Glomerular visceral epithelial cell (primary cell): Measurements from ENCODE around the gene NR2C2.

Experiments
- DNase-seq: peaks from one replicate; pipeline ENCODE4 v3.0.0-alpha.2; 2016; ENCODE audit errors: extremely low spot score

Gene NR2C2

GRCh38 chr3:15017191-15017590 is 69.8 kb downstream of the NR2C2 start:
- no peak for DNase-seq

- no peak for DNase-seq
Measured at GRCh38 chr3:15023249-15023648, 75.9 kb downstream of the NR2C2 start.

- DNase-seq: no peak
Measured at GRCh38 chr3:15023719-15024118, 76.3 kb downstream of the NR2C2 start.

- no peak for DNase-seq
Measured at GRCh38 chr3:15029625-15030024, 82.2 kb downstream of the NR2C2 start.

- no peak for DNase-seq
Measured at GRCh38 chr3:15032650-15033049, 85.3 kb downstream of the NR2C2 start.

GRCh38 chr3:15033103-15033502 is 85.7 kb downstream of the NR2C2 start:
- no peak for DNase-seq

- DNase-seq: no peak
Measured at GRCh38 chr3:15038306-15038705, 90.9 kb downstream of the NR2C2 start.

DNA sequence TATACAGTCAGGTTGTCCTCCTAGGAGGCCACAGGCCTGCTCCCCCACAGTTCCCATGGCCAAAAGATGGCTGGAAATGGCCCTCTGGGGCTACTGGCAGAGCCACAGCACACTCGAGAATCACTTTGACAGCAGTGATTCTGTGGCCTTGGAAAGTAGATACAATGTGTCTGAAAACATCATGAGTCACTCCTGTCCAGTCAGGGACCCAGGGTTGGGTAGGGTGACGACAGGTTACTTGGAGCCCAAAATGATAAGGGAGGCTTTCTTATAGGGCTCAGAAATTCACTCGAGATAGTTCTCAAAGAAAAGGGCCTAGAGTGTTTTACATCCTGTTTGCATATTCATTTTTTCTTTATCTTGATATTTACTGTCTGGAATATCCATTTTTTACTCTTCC is 93.5 kb downstream of the NR2C2 start:
- DNase-seq: no peak

GRCh38 chr3:15041950-15042349 is 94.6 kb downstream of the NR2C2 start:
- no peak for DNase-seq

DNA sequence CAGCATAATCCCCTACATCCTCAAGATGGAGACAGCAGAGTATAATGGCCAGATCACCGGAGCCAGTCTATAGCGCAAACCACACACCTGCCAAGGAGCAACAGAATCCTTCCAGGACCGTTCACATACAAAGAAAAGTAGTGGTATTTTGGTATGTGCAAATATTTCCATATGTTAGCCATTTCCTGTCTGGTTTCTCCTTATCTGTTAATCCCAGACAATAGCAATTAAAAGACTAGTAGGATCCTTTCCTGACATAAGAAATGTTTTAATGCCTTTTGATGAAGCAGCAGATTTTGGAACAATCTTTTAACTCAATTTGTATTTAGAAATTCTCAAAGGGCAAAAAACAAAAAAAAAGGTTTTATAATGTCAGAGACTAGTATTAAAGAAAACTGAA is 95.6 kb downstream of the NR2C2 start:
- DNase-seq: no peak

GRCh38 chr3:15043408-15044171 is 96.2 kb downstream of the NR2C2 start:
- DNase-seq: no peak

- DNase-seq: no peak
Measured at GRCh38 chr3:15044326-15044725, 96.9 kb downstream of the NR2C2 start.

- DNase-seq: no peak
Measured at GRCh38 chr3:15045667-15046066, 98.3 kb downstream of the NR2C2 start.

DNA sequence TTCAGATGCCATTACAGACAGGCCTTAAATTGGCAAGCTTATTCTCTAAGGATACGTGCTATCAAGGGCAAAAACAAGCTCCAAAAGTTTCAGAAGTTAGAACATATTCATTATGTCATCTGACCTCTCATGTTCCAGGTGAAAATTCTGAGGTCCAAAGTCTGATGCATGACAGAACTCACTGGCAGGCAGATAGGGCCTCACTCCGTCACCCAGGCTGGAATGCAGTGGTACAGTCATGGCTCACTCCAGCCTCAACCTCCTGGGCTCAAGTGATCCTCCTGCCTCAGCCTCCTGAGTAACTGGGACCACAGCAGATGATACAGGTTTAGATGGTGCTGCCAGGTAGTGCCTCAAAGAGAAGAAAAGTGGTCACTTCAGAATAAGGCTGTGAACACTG is 102.2 kb downstream of the NR2C2 start:
- DNase-seq: no peak

GRCh38 chr3:15050405-15051092 is 103.2 kb downstream of the NR2C2 start:
- no peak for DNase-seq

DNA sequence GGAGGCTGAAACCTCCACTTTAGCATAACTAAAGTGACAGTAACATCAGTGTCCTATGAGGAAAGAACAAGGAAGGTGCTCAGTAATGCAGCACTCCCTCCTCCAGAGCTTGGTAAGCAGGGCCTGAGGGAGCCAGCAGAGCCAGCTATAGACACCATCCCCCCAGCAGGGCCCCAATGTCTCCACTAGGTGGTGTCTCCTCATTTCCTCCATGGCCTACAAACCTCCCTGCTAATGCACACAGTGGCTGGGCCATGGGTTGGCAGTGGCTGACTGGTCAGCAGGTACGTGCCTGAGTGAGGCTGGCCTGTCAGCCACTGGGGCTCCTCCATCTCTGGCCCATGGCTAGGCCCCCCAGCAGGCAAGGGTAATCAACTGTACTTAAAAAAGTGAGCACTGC is 104.1 kb downstream of the NR2C2 start:
- peak; percentile 44 for DNase-seq

DNA sequence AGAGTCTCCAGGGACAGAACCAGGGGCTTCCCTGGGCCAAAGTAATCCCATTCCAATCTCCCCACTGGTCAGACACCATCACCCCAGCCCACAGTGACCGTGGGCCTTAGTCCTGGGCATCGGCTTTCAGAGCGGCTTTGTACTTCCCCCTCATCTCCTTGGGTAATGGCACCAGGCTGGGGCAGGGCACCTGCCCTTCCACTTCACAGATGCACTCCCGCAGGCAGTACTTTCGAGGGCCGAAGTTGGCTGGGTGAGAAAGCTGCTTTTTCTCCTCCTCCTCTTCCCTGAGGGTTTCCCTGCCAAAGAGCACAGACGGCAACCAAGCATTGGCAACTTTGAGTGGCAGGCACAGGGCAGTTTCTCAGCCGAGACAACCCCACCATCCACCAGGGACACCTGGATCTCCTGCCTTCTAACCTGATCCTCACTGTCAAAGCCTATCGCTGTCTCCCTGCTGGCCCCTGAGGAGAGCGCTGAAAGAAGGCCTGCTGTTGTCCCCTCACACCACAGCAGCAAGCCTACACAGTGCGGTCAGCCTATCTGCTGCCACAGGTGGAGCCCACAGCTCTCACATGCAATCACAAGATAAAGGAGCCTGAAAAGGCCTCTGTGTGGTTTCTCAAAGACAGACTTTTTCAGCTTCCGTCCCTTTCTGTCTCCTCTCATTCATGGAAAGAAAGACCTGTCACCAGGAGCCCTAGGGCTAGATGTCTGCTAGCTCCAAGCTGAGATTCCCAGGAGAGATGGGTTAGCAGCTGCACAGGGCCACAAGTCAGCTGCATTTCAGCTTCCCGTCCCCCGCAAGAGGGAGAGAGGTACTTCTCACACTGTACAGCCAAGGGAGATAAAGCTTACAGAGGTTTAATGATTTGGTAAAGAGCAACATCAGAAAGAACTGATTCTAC is 105.2 kb downstream of the NR2C2 start:
- no peak for DNase-seq

GRCh38 chr3:15053541-15053940 is 106.2 kb downstream of the NR2C2 start:
- DNase-seq: no peak

DNA sequence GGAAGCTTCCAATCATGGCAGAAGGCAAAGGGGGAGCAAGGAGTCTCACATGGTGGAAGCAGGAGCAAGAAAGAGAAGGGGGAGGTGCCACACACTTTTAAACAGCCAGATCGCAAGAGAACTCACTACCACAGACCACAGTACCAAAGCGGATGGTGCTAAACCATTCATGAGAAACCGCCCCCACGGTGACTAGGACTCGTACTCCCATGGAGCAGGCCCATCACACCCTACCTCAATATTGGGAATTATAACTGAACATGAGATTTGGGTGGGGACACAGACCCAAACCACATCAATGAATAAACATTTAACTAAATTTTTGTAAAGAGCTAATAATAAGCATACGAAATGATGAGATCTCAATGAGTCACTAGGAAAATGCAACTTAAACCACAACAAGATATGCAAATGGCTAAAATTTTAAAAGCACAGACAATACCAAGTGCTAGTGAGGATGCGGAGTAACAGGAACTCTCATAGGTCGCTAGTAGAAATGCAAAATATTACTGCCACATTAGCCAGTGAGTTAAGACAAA is 107.7 kb downstream of the NR2C2 start:
- DNase-seq: no peak

GRCh38 chr3:15056676-15057404 is 109.5 kb downstream of the NR2C2 start:
- DNase-seq: no peak

DNA sequence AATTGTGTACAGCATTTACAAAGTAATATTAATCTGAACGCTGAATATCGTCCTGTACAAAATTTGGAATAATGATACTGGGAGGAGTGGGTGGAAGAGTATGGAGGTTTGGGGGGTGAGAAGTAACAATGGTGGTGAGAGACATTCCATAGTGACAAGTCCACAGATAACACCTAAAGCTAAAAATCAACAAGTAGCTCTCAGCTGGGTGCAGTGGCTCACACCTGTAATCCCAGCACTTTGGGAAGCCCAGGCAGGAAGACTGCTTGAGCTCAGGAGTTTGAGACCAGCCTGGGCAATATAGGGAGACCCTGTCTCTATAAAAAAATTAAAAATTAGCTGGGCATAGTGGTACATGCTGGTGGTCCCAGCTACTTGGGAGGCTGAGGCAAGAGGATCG is 112.6 kb downstream of the NR2C2 start:
- no peak for DNase-seq

GRCh38 chr3:15063238-15063637 is 115.9 kb downstream of the NR2C2 start:
- no peak for DNase-seq
